GM19238 (cell line): Measurements from ENCODE around the gene TRIM41.

Experiments
- DNase-seq: peaks from one replicate; pipeline ENCODE4 v3.0.0; 2011; ENCODE audit warnings: low spot score; ENCODE audit not compliant: insufficient read length

TRIM41 gene

GRCh38 chr5:181231432-181231831 lies 8.4 kb downstream of the TRIM41 start:
- no peak for DNase-seq

- DNase-seq: no peak
Measured at GRCh38 chr5:181232593-181232992, 9.5 kb downstream of the TRIM41 start.

DNA sequence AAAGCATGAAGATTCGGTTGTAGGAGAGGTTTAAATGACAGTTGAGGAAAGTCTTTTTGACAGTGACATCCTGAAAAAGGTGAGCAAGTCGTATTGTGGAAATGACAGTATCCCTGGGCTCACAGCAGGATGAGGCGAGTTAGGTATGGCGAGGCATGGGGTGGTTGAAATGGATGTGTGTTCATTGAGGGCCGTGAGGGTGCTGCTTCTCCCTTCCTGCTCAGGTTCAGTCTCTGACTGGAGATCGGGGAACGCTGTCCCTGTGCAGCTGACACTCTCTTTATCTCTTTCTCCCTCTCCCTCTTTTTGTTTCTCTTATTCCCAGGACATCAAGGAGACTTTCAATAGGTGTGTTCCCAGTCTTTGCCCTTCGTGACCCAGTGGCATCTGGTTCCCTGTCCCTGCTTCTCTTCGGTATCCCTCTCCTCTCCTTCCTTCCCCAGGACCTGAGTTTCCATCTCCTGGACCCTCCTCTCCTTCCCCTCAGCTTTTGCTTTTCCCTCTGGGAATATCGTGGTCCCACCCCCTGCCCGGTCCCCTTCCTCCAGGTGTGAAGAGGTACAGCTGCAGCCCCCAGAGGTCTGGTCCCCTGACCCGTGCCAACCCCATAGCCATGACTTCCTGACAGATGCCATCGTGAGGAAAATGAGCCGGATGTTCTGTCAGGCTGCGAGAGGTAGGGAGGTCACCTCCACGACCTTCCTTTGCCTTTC lies 10.2 kb downstream of the TRIM41 start:
- DNase-seq: no peak

DNA sequence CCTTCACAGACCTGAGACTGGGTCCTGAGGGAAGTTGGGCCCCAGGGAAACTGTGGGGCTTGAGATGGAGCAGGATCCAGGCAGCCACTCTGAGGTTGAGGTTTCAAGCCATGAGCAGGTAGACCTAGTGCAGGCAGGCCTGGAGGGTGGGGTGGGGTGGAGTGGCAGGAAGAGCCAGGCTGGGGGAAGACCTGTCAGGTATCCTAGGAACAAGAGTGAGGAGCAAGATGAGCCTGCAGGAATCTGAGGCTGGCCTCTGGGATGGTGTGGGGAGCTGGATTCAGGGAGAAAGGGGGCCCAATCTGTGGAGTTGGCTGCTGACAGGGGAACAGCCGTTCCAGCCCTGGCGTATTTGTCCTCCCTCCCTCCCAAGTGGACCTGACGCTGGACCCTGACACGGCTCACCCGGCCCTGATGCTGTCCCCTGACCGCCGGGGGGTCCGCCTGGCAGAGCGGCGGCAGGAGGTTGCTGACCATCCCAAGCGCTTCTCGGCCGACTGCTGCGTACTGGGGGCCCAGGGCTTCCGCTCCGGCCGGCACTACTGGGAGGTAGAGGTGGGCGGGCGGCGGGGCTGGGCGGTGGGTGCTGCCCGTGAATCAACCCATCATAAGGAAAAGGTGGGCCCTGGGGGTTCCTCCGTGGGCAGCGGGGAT lies 10.8 kb downstream of the TRIM41 start:
- DNase-seq: no peak

GRCh38 chr5:181234455-181235306 lies 11.6 kb downstream of the TRIM41 start:
- DNase-seq: no peak

GRCh38 chr5:181235323-181235688 lies 12.2 kb downstream of the TRIM41 start:
- no peak for DNase-seq

DNA sequence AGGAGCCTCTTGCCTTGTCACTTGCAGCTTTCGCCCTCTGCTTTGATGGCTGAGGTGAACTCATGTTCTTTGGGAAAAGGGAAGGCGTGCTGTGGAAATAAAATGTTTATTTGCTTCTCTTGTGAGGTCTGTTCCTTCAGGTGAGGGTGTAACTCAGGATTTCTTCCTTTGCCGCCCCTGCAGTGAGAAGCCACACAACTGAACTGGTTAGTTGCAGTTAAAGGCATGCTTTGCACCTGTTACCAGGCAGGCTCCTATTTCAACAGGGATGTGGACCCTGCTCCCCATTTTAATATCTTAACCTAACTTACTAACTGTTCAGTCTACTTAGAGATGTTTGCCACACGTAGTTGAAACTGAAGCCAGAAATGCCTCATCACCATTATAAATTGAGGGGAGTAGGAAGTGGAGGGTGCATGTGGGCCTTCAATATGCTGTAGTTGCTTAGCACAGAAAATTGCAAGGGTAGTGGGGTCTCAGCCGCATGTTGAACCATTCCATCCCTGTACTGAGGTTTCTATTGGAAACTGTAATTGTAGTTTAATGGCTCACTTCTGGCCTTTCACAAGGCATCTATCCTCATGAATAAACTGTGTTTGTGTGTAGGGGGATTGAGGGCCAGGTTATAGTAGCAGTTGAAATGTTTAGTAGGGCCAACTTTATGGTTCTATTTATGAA lies 12.7 kb downstream of the TRIM41 start:
- DNase-seq: no peak

DNA sequence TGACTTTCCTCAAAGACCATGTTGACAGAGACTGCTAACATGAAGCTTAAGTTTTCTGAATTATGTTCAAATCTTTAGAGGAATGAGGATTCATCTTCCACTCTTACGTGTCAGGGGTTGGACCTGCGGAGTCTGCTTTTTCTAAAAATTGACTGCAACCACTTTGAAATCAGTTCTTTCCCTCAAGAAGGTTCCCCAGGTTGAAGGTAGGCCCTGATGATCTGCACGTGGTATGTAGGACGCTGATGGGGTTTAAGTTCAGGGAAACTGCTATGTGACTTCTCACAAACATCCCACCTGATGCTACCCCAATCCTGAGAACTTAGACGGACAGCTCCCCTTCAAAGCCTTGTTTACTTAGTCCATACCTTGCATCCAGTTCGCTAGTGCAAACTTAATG lies 13.4 kb downstream of the TRIM41 start:
- no peak for DNase-seq

- DNase-seq: no peak
Measured at GRCh38 chr5:181236954-181237641, 14.0 kb downstream of the TRIM41 start.

DNA sequence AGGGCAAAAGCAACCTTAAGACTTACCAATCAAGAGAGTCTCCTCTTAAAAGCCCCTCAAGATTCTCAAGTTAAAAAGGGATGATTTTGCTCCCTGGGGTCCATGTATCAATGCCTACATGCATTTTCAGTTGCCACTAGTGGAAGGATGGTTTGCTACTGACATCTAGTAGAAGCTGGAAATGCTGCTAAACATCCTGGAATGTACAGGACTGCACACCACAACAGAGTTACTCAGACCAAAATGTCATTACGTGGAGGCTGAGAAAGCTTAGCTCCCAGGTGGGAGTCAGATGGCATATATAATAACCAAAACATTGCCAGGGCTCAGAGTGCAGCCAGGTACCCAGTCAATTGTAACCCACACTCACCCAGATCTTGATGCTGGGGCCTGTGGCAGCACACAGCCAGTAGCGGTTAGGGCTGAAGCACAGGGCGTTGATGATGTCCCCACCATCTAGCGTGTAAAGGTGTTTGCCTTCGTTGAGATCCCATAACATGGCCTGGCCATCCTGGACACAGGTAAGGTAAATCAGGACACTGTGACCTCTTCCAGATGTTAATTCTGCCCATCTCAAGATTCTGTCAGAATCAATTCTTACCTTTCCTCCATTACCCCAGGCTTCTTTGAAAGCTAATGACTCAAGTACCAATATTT lies 14.8 kb downstream of the TRIM41 start:
- DNase-seq: no peak

- no peak for DNase-seq
Measured at GRCh38 chr5:181239062-181239663, 16.1 kb downstream of the TRIM41 start.

DNA sequence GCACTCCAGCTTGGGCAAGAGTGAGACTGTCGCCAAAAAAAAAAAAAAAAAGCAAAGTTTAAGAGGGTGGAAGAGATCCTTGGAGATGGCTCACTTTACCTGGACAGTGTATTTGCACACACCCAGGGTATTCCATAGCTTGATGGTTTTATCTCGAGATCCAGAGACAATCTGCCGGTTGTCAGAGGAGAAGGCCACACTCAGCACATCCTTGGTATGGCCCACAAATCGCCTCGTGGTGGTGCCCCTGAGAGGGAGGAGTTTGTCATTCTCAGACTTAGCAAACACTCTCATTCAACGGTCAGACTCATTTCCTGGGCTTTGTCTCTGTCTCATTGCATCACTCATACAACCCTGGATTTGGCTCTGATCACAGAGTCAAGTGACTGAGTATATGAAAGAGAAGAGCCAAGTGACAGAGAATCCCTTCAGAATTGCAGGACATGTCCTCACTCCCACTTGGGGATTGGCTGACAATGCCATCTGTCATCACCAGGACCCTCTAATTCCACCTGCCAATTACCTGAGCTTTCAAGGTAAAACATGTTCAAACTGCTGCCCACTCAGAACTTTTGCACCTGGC lies 18.4 kb downstream of the TRIM41 start:
- DNase-seq: no peak

GRCh38 chr5:181242031-181242451 lies 19.0 kb downstream of the TRIM41 start:
- DNase-seq: no peak

DNA sequence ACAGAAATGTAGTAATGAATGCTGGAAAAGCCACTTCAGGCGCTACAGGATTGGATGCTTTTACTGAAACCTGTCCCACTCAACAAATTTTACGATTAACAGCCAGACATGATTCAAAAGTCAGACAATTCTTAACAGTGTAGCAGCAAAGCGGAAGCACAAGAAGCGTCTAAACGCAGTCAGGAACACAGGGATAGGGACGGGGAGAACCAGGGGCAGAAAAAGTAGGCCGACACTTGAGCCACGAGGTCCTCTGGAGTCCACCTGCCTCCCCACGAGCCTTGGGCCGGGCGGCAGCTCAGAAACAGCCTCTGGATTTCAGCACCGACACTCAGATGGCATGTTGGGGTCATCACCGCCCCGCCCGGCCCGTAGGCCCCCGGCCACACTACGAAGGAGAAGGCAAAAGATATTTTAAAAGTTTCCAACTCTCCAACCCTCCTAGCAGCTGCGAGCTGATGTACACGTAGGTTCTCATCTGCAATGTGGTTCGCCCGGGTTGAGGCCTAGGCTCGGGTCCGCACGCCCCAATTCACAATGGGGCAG lies 20.0 kb downstream of the TRIM41 start:
- no peak for DNase-seq

GRCh38 chr5:181243564-181244343 lies 20.7 kb downstream of the TRIM41 start, which contains the start of gene RACK1:
TSS of gene RACK1 (minus strand) at chr5:181243906. CDS start at chr5:181243800, 106 bp downstream.
- peak; percentile 77 for DNase-seq

DNA sequence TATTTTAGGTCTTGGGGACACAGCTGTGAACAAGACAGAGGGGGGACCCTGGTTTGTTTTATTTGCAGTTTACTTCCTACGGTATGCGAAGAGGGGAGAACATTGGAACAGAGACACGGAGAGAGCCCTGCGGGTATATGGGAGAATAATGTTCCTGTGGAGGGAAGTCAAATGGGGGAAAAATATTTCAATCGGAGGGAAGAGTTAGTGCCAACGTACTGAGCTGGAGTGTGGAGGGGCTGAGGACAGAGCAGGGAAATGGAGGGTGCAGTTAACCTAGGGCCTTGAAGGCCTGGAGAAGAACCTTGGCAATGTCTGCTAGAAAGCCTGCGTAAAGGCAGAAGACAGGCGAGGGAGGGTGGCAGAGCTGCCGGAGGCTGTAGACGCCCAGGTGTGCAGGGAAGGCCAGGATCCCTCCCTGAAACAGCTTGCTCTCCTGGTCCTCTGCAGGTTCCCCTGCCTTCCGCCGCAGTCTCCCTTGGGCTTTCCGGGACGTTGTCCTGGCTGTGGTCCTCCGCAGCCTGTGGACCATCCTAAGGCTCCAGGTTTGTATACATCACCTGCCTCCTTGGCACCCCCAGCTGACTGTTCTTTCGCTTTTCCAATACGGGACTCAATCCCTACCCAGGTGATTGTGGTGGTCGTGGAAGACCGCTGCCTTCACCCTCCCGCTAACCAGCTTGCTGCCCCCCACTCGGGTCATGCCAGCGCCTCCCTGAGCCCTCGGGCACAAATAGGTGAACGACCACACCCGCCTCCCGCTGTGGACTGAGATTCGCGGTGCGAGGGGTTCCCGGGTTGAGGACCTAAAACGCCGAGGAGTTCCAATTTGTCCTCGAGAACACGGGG lies 22.6 kb downstream of the TRIM41 start:
- DNase-seq: no peak

GRCh38 chr5:181246276-181247049 lies 23.4 kb downstream of the TRIM41 start:
- peak; percentile 66 for DNase-seq
